Cerebellar nuclear complex (tissue), 1 donor: ENCODE data around the gene GSK3A.

ENCODE experiments used
- DNase-seq, 2 experiments: peaks; one replicate each; lab custom pipeline; 2025; lab: John Stamatoyannopoulos, UW

GSK3A gene

DNA sequence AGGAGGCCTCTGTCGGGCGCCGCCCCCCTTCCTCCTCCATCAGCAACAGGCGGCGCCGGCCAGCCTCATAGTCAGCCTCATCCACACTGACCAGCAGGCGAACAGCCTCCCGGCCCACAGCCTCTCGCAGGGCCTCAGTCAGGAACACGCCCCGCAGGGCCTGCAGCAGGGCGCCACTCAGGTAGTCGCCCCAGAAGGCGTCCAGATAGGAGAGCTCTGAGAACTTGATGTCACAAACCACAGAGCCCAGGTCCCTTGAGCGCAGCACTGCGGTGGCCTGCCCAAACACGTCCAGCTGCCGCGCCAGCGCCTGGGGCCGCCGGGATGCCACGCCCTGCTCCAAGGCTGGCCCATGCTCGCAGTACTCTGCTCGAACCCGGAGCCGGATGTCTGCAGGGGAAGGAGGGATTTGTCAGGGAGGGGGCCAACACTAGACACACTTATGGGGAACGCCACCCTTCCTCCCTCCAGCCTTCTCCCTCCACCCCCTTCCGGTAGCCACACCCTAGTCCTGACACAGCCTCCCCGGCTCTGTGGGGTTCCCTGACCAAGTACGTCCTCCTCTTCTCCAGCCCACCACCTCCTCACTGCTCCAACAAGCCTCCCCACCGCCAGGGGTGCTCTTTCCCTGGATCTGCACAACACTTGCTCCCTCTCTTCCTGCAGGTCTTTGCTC lies 42.8 kb downstream of the GSK3A start:
- no peak for DNase-seq

DNA sequence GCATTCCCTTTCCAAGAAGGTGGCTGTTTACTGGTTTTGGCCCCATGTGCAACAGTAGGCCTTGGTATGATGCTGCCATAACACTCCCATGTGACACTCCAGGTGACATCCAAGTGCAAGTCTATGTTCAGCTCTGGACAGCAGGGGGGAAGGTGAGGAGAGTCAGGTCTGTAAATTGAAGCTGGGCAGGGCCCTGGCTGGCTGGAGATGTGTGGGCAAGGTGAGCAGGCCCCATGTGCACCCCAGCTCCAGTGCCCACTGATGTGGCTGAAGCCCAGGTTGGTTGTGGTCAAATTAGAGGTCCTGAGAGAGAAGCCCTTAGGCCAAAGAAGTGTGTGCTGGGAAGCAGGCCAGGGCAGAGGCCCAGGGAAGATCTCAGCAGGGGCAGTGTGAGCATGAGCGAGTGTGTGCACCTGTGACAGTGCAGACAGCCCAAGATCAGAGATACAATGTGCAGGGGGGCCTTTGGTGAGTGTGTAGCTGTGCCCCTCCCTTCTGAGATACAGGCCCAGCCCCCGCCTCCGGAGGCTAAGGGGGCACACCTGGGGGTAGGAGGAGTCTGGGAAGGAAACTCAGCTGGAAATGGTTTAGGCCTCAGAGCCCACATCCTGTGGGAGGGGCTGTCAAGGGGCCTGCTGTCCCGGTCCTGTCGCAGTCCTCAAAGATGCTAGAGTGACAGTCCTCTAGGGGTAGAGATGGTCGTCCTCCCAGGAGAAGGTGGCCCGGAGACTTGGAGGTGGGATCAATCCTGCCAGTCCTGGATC lies 43.5 kb downstream of the GSK3A start:
- DNase-seq: no peak

DNA sequence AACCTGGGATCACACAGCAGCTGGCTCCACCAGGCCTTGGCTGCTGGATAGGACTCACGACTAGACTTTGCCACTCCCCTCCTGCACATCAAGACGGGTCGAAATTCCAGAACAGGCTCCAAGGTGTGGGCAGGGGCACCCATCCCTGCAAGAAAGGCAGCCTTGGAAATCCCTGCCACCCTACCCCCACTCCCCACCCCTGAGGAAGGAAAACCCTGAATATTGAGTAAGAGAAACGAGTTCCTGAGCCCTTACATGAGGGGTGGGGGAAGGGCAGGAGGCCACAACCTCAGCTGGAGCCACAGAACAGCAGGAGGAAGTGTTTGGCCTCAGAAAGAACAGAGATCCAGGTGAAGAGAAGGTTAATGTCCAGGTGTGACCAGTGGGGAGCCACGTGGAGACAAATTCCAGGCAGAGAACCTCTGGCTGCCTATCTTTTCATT lies 45.0 kb downstream of the GSK3A start:
- DNase-seq: no peak

DNA sequence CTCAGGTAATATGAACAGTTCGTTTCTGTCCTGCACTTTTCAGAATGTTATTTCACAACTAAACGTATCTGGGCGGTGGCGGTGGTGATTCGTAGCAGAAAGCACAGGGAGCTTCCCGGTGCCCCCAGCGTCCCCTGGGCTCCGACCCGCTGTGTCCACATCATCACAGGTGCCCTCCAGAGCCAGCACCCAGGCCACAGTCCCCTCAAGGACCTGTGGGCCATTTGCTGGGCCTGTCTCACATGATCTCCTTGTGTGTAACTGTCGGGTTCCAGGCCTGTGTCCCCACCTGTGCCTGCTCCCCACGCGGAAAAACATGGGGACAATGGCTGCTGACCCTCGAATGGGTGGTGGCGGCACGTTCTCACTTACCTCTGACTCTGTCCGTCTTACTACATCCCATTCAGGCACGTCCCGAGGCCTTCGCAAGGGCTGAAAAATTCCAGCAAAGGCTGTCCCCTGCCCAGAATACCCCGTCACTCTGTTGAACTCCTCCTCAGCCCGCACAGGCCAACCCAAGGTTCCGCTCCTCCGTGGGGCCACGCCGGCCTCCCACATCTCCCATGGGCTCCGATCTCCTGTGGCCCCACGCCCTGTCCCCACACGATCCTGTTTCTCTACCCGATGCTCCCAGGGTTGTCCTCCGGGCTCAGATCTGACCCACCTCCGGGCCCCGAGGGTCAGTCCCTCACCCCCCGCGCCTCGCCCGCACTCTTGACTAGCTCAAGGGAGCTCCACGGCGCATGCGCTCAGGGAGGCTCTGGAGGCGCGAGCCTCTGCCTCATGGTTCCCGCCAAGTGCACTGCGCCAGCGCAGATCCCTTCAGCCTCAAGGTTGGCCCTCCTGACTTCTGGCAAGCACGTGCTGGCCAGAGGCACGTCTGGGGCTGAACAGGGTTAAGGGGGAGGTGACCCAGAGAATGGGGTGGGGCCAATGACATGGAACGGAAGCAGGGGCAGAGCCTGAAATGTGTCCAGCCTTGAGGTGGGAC lies 46.1 kb downstream of the GSK3A start:
- DNase-seq: no peak

DNA sequence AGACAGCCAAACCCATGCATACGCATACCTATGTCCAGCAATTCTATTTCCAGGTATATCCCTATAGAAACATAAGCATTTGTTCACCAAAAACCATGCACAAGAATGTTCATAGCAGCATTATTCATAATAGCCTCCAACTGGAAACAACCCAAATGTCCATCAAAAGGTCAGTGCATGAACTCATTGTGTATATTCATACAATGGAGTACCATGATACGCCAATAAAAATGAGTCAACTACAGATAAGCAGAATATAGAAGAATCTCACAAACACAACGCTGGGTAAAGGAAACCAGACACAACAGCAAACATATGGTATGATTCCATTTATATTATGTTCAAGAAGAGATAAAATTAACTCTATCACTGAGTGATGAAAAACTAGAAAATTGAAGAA lies 48.7 kb downstream of the GSK3A start:
- DNase-seq: no peak

DNA sequence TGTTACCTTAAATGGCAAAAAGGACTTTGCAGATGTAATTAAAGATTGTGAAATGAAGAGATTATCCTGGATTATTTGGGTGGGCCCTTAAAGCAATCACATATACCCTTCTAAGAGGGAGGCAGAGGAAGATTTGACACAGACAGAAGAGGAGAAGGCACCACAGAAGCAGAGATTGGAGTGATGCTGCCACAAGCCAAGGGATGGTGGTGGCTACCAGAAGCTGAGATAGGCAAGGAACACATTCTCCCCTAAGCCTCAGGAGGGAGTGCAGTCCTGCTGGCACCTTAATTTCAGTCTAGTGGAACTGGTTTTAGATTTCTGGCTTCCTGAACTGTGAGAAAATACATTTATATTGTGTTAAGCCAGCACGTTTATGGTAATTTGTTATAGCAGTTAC lies 49.1 kb downstream of the GSK3A start:
- DNase-seq: no peak

DNA sequence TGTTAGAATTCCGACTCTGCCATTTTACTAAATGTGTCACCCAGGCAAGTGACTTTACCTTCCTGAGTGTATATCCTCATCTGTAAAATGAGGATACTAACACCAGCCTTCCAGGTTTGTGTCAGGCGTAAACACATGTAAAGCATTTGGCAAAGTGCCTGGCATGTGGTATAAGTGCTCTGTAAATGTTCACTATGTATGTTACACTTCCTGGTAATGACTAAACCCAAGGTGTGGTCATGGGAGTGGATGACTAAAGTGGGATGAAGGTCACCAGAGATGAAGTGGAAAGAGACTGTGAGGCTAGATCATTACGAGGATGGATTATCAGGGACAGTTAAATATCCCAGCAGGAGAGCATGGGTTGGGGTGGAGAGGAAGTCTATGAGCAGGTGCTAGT lies 50.5 kb downstream of the GSK3A start:
- DNase-seq: no peak

DNA sequence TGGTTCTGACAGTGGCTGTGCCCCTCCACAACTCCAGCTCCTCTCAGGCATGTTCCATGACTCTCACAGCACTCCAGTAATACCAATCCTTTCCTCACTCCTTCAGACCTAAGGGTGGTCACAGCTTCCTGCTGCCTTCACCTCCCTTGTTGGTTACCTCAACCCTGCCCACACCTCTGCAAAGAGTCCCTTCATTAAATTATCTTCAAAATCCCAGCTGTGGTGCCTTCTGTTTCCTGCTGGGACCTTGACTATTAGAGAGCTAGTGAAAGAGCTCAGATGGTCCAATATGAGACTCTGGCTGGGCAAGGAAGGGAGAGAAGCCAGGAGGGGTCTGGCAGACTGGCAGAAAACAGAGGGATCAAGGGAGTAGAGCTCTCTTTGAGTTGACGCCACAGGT lies 51.1 kb downstream of the GSK3A start:
- no peak for DNase-seq

DNA sequence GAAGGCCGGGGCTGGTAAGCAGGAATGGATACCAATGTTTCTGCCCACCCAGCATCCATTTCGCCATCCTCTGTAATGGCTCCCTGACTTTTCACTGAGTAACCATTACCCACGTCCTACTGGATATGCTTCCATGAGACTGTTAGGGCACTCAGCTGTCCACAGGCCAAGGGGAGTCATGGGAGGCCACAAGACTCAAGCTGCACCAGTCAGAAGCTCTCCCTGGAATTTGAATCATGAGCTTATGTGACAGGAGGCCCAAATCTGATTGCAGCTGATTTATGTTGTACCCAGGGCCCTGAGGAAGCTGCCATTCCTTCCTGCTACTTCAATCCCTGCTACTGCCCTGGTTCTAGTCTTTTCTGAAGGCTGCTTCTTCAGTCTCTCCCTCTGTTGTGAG lies 53.3 kb downstream of the GSK3A start:
- no peak for DNase-seq

DNA sequence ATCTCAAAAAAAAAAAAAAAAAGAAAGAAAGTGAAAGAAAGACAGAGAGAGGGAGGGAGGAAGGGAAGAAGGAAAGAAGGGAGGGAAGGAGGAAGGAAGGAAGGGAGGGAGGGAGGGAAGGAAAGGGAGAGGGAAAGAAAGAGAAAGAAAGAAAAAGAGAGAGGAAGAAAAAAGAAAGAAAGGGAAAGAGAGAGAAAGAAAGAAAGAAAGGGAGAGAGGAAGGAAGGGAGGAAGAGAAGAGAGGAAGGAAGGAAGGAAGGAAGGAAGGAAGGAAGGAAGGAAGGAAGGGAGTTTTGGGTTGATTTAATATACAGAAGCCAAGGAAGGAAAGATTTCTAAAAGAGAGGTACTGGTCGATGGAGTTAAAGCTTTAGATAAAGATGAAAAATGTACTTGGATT lies 53.7 kb downstream of the GSK3A start:
- DNase-seq: no peak

DNA sequence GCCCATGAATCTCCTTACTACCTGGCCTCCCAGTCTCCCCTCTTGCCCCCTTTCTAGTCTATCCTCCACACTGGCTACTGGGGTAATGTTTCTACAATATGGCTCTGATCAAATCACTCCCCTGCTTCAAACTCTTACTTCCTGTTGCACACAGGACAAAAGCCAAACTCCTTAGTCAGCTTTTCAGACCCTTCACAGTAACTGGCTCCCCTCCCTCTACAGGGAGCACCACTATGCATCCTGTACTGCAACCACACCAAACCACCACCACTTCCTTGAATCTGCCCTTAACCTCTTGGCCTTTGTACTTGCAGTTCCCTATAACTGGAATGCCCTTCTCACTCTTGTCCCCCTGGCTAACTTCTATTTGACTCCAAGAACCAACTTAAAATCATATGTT lies 57.1 kb downstream of the GSK3A start:
- DNase-seq: no peak

DNA sequence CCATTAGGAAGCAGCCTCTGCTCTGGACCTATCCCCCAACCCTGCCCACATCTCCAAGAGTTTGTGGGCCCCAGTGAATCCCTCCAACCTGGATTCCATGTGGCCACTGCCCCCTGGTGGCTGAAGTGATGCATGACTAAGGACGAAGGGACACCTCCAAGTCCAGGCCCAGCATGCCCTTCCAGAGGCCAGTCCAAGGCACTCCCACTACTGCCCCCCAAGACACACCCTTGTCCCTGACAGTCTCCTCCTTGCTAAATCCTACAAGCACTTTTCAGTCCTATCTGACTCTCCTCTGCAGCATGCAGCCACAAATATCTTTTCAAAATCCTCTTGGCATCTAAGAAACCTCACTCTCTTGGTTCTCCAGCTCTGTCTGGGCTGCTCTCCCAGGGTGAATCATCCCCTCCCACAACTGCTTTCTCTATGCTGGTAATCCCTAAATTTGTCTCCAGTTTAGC lies 58.0 kb downstream of the GSK3A start:
- DNase-seq: peak in 1 of 2 experiments; percentile 70
